ENCODE results near the gene SLC25A23. TPM values are rescaled to one million over a fixed set of nuclear protein-coding genes. Genes with fewer than 3 reads are reported as not detected.
"Not testable (repeated sequence)": the region's sequence is repeated elsewhere in the genome, so short reads cannot be mapped to it uniquely, and the experiment has no call there.

SLC25A23 gene
- total RNA-seq, 3 donors from 2014 or later = 14.0 to 37.8 (median 18.4) TPM

DNA sequence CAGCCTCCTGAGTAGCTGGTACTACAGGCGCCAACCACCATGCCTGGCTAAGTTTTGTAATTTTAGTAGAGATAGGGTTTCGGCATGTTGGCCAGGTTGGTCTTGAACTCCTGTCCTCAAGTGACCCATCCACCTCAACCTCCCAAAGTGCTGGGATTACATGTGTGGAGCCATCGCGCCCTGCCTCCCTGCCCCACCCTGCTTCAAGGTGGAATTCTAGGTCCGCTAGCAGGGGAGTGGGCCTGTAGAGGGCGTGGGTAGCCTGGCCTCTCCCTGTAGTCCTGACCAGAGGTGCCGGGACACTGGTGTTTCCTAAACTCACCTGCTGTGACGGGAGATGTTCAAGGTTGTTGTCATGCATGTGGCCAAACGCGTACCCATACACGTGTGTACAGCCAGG is 26.4 kb downstream of the SLC25A23 start:
- Histone ChIP-seq H3K4me3 (no peak overlapping the region), H3K36me3 (no peaks in the 10 kb centered on the region), H3K9me3 (no peaks in the 10 kb centered on the region), H3K27ac (no peak overlapping the region), H3K27me3 (no peaks in the 10 kb centered on the region), H3K4me1 (no peaks in the 10 kb centered on the region)
- no peak for DNase-seq (ENCODE audit: low spot score in 2 of 2)
- TF ChIP-seq, protein P1, sequence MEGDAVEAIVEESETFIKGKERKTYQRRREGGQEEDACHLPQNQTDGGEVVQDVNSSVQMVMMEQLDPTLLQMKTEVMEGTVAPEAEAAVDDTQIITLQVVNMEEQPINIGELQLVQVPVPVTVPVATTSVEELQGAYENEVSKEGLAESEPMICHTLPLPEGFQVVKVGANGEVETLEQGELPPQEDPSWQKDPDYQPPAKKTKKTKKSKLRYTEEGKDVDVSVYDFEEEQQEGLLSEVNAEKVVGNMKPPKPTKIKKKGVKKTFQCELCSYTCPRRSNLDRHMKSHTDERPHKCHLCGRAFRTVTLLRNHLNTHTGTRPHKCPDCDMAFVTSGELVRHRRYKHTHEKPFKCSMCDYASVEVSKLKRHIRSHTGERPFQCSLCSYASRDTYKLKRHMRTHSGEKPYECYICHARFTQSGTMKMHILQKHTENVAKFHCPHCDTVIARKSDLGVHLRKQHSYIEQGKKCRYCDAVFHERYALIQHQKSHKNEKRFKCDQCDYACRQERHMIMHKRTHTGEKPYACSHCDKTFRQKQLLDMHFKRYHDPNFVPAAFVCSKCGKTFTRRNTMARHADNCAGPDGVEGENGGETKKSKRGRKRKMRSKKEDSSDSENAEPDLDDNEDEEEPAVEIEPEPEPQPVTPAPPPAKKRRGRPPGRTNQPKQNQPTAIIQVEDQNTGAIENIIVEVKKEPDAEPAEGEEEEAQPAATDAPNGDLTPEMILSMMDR (IDR thresholded peaks at IDR 0.05) = no peak
- no peak for TF ChIP-seq POLR2A (IDR thresholded peaks at IDR 0.05)
- no peak for TF ChIP-seq POLR2AphosphoS5 (IDR thresholded peaks at IDR 0.05)
- intact Hi-C loops (cut with DNase I; ENCODE audit: low total_unique reads) = loop anchor here (2.0 kb wide), 1 partner anchor 388 kb away; no protein-coding TSS in a partner anchor

DNA sequence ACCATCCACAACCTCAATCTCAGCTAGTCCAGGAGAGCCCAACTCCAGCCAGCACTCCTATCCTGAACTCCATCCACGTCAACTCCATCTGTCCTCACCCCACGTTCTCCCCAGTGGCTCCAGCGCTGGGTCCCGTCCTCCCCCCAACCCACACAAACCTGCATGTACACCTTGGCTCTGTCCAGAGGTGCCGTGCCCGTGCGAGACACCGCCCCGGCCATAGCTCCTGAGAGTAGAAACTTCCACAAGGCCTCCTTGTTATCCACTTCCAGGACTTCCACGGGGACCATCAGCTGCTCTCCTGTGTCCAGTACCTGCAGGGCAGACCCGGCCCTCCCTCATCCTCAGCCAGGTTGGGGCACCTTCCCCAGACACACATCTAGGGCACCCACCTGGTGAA is 27.7 kb downstream of the SLC25A23 start:
- no peak for DNase-seq (ENCODE audit: low spot score in 2 of 2)
- H3K27ac ChIP-seq = no peak overlapping the region
- no peaks in the 10 kb centered on the region for H3K9me3 ChIP-seq
- H3K4me1 ChIP-seq = no peaks in the 10 kb centered on the region
- TF ChIP-seq POLR2AphosphoS5 (IDR thresholded peaks at IDR 0.05) (no peak), POLR2A (IDR thresholded peaks at IDR 0.05) (no peak)
- TF ChIP-seq, protein P1 (IDR thresholded peaks at IDR 0.05) = no peak
- H3K4me3 ChIP-seq = no peak overlapping the region
- H3K27me3 ChIP-seq = no peaks in the 10 kb centered on the region
- intact Hi-C loops (cut with DNase I; ENCODE audit: low total_unique reads) = loop anchor here (2.0 kb wide), 1 partner anchor 389 kb away; no protein-coding TSS in a partner anchor
- H3K36me3 ChIP-seq = no peaks in the 10 kb centered on the region

GRCh38 chr19:6429419-6430221 is 30.0 kb downstream of the SLC25A23 start:
- intact Hi-C loops (cut with DNase I; ENCODE audit: low total_unique reads) = no loop called here
- H3K9me3 ChIP-seq = no peaks in the 10 kb centered on the region
- H3K4me3 ChIP-seq = no peak overlapping the region
- H3K27ac ChIP-seq = no peak overlapping the region
- no peak for DNase-seq (ENCODE audit: low spot score in 2 of 2)
- TF ChIP-seq POLR2A (IDR thresholded peaks at IDR 0.05) = no peak
- TF ChIP-seq, protein P1 (IDR thresholded peaks at IDR 0.05) = no peak
- TF ChIP-seq POLR2AphosphoS5 (IDR thresholded peaks at IDR 0.05) = no peak
- H3K36me3 ChIP-seq = no peaks in the 10 kb centered on the region
- no peaks in the 10 kb centered on the region for H3K27me3 ChIP-seq
- H3K4me1 ChIP-seq = no peaks in the 10 kb centered on the region

DNA sequence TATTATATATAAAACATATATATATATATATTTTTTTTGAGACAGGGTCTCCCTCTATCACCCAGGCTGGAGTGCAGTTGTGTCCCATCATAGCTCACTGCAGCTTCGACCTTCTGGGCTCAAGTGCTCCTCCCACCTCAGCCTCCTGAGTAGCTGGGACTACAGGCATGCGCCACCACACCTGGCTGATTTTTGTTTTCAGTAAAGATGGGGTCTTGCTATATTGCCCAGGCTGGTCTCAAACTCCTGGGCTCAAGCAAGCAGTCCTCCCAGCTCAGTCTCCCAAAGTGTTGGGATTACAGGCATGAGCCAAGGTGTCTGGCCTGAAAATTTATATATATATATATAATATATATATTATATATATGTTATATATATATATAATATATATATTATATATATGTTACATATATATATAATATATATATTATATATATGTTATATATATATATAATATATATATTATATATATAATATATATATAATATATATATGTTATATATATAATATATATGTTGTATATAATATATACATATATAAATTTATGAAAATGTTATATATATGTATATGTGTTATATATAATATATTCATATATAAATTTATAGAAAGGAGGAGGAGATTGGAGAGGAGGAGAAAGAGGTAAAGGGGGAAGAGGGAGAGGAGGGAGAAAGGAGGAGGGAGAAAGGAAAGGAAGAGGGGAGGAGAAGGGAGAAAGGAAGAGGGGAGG is 30.7 kb downstream of the SLC25A23 start:
- H3K36me3 ChIP-seq; H3K27me3 ChIP-seq; H3K4me1 ChIP-seq; H3K9me3 ChIP-seq; intact Hi-C loops (cut with DNase I; ENCODE audit: low total_unique reads); H3K4me3 ChIP-seq; H3K27ac ChIP-seq; DNase-seq (ENCODE audit: low spot score in 2 of 2): not testable (repeated sequence)

DNA sequence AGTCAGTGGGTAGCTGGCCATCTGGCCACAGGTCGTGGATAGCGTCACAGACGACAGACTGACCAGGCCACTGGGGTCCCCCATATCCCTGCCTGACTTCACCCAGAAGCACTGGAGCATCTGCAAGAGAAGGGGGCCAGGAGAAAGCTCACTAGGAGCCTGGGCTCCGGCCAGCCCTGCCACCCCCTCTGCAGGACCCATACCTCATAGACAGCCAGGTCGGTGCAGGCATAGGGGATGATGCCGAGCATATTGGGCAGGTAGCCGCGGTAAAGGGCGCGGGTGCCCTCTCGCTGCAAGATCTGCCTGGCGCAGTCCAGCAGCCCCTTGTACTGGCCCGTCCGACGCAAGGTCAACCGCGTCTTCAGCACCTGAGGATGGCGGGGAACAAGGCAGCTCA is 32.5 kb downstream of the SLC25A23 start:
- peaks cover 3 to 11% of the 10 kb centered on the region in 2 donors for H3K4me1 ChIP-seq
- H3K9me3 ChIP-seq = no peaks in the 10 kb centered on the region
- TF ChIP-seq, protein P1 (IDR thresholded peaks at IDR 0.05) = no peak
- no peak for TF ChIP-seq POLR2A (IDR thresholded peaks at IDR 0.05)
- TF ChIP-seq POLR2AphosphoS5 (IDR thresholded peaks at IDR 0.05) = no peak
- H3K36me3 ChIP-seq = no peaks in the 10 kb centered on the region
- H3K27ac ChIP-seq = no peak overlapping the region
- no peaks in the 10 kb centered on the region for H3K27me3 ChIP-seq
- intact Hi-C loops (cut with DNase I; ENCODE audit: low total_unique reads) = loop anchor here (2.0 kb wide), 1 partner anchor 48 kb away; no protein-coding TSS in a partner anchor
- DNase-seq (ENCODE audit: low spot score in 2 of 2) = no peak
- no peak overlapping the region for H3K4me3 ChIP-seq
